Hindlimb muscle (tissue), 1 donor: ENCODE results near the gene MAGEA8. TPM values are rescaled to one million over a fixed set of nuclear protein-coding genes. Genes with fewer than 3 reads are reported as not detected.
"Not testable (repeated sequence)": the region's sequence is repeated elsewhere in the genome, so short reads cannot be mapped to it uniquely, and the experiment has no call there.

Source experiments
- DNase-seq: peaks from one replicate; pipeline ENCODE4 v3.0.0-alpha.2; 2013
- polyA plus RNA-seq: library from polyadenylated mRNA; unstranded; fragments of 120-200 nt; gene quantifications from one replicate; pipeline ENCODE4 v1.2.1, GENCODE V29; 2013; ENCODE audit not compliant: insufficient read length

MAGEA8 gene
- 0.10 TPM for polyA plus RNA-seq

GRCh38 chrX:149881081-149881711 lies at the start of gene MAGEA8:
MAGEA8 (plus strand) TSS chrX:149881183; CDS start chrX:149884273, 3,090 bp downstream.
- no peak for DNase-seq

- DNase-seq, result no peak
Observed at GRCh38 chrX:149831473-149831872, 49.5 kb upstream of the MAGEA8 start.

- DNase-seq, result not testable (repeated sequence)
Observed at GRCh38 chrX:149836728-149837127, 44.3 kb upstream of the MAGEA8 start.

GRCh38 chrX:149837167-149837566 lies 43.8 kb upstream of the MAGEA8 start:
- DNase-seq, result no peak

- no peak for DNase-seq
Observed at GRCh38 chrX:149837639-149838038, 43.3 kb upstream of the MAGEA8 start.

- no peak for DNase-seq
Observed at GRCh38 chrX:149841929-149842328, 39.1 kb upstream of the MAGEA8 start.

GRCh38 chrX:149845385-149845784 lies 35.6 kb upstream of the MAGEA8 start:
- DNase-seq, result no peak

- DNase-seq, result no peak
Observed at GRCh38 chrX:149846789-149847188, 34.2 kb upstream of the MAGEA8 start.

- no peak for DNase-seq
Observed at GRCh38 chrX:149848855-149849254, 32.1 kb upstream of the MAGEA8 start.

GRCh38 chrX:149849787-149850186 lies 31.2 kb upstream of the MAGEA8 start:
- no peak for DNase-seq

- DNase-seq, result no peak
Observed at GRCh38 chrX:149851864-149852263, 29.1 kb upstream of the MAGEA8 start.

- no peak for DNase-seq
Observed at GRCh38 chrX:149853925-149854324, 27.1 kb upstream of the MAGEA8 start.

- DNase-seq, result no peak
Observed at GRCh38 chrX:149858592-149858991, 22.4 kb upstream of the MAGEA8 start.

- DNase-seq, result no peak
Observed at GRCh38 chrX:149860445-149860844, 20.5 kb upstream of the MAGEA8 start.

GRCh38 chrX:149865390-149865789 lies 15.6 kb upstream of the MAGEA8 start:
- DNase-seq, result no peak

GRCh38 chrX:149867488-149867887 lies 13.5 kb upstream of the MAGEA8 start:
- DNase-seq, result no peak

GRCh38 chrX:149870840-149871239 lies 10.1 kb upstream of the MAGEA8 start:
- no peak for DNase-seq

- no peak for DNase-seq
Observed at GRCh38 chrX:149871433-149871832, 9.6 kb upstream of the MAGEA8 start.

- DNase-seq, result no peak
Observed at GRCh38 chrX:149871940-149872339, 9.0 kb upstream of the MAGEA8 start.

GRCh38 chrX:149877157-149877556 lies 3.8 kb upstream of the MAGEA8 start:
- no peak for DNase-seq

GRCh38 chrX:149877636-149878035 lies 3.3 kb upstream of the MAGEA8 start:
- DNase-seq, result no peak

- not testable (repeated sequence) for DNase-seq
Observed at GRCh38 chrX:149890828-149891227, 9.8 kb downstream of the MAGEA8 start.

GRCh38 chrX:149898554-149898953 lies 17.6 kb downstream of the MAGEA8 start:
- DNase-seq, result no peak

GRCh38 chrX:149903889-149904748 lies 23.1 kb downstream of the MAGEA8 start:
- DNase-seq, result no peak
